HG03521 (cell line): ENCODE measurements around the gene A3GALT2.
"Not testable (repeated sequence)": the region's sequence is repeated elsewhere in the genome, so short reads cannot be mapped to it uniquely, and the experiment has no call there.

ENCODE experiments used
- ATAC-seq: cut with Tn5 transposase; IDR thresholded peaks from one replicate; pipeline ENCODE4 v1.9.1; 2021; ENCODE audit warnings: mild to moderate bottlenecking, moderate library complexity; ENCODE audit not compliant: unreplicated experiment

A3GALT2 gene

GRCh38 chr1:33295450-33296081 lies 25.3 kb downstream of the A3GALT2 start:
- ATAC-seq: no peak

DNA sequence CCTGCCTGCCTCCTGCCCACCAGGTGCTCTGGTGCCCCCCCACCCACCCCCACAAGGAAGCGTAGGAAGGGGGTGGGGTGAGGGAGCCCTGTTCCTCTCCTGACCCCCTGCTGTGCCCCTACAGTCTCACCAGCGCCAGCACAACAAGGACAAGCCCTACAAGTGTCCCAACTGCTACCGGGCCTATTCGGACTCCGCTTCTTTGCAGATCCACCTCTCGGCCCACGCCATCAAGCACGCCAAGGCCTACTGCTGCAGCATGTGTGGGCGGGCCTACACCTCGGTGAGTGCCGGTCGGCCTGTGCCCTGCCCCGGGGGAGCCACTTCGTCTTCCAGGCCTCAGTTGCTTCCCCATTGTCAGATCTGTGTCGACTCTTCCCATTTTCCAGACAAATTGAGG lies 25.9 kb downstream of the A3GALT2 start:
- ATAC-seq: no peak

GRCh38 chr1:33294071-33295010 lies 26.6 kb downstream of the A3GALT2 start:
- ATAC-seq: no peak

GRCh38 chr1:33292726-33293340 lies 28.1 kb downstream of the A3GALT2 start:
- ATAC-seq: no peak

- not testable (repeated sequence) for ATAC-seq
Observed at GRCh38 chr1:33290615-33291014, 30.3 kb downstream of the A3GALT2 start.

GRCh38 chr1:33289858-33290154 lies 31.1 kb downstream of the A3GALT2 start:
- ATAC-seq: no peak

DNA sequence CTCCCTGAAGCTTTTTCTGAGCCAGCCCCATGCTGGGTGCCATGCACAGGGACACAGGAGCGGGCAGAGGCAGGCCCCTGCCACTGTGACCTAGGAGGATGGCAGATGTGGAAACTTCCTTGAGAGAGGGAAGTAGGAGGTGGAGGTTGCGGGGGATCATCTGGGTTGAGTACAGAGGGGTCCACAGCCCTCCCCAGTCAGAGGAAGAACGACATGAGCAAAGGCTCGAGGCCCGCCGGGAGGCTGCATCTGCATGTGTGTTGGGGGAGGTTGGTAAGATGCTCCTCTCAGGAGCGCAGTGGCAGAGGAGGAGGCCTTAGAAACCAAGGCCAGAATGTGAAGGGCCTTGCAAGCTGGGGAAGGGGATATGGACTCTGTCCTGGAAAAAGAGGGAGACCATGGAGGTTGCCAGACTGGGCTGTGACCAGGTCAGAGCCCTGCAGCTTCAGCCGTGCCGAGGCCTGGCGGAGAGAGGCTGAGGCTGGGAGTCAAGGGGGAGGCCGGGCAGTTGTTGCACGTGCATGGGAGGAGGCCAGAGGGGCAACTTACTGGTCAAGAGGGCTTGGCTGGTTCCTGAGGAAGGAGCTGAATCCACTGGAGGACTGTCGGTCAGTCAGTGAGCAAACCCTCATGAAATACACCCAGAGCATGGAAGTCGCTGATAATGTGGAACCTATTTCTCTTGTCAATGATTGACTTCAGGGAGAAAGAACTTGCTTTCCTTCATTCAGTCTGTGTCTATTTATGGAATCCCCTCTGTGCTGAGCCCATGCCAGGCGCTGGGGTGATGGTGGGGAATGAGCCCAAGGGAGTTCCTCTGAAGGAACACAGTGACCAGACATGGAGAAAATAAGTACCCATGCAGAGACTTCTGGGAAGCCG lies 31.7 kb downstream of the A3GALT2 start:
- ATAC-seq: no peak

GRCh38 chr1:33287317-33287716 lies 33.6 kb downstream of the A3GALT2 start:
- ATAC-seq: no peak

DNA sequence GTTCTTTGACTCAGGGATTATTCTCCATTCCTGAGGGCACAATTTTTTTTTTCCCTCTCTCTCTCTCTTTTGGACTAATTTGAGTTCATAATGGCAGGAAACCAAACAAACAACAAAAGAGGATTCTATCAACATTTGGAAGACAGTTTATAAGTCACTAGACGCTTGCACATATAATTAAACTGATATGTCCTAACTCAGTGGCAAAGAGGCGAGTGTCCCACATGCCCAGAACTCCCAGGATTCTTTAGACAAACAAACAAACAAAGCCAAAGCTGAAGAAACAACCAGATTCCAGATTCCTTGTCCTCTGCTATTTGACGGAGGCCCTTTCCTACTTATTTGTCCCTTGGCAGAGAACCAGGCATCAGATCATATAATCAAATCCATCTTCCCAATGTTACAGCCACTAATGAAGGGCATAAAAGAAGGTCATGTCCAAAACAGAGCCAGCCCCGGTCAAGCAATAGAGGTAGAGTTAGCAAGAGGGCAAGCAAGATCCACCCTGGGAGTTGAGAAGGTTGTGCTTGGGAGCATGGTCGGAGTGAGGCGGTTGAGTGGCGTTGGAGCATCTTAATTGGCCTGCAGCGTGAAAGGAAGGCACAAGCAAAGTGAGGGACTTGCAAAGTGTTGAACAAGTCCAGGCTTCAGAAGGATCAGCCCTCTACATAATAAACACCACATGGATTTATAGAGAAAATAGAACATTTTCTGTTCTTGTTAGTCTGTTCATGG lies 34.3 kb downstream of the A3GALT2 start:
- ATAC-seq: no peak

- no peak for ATAC-seq
Observed at GRCh38 chr1:33284049-33284448, 36.8 kb downstream of the A3GALT2 start.

GRCh38 chr1:33282791-33283190 lies 38.1 kb downstream of the A3GALT2 start:
- no peak for ATAC-seq

DNA sequence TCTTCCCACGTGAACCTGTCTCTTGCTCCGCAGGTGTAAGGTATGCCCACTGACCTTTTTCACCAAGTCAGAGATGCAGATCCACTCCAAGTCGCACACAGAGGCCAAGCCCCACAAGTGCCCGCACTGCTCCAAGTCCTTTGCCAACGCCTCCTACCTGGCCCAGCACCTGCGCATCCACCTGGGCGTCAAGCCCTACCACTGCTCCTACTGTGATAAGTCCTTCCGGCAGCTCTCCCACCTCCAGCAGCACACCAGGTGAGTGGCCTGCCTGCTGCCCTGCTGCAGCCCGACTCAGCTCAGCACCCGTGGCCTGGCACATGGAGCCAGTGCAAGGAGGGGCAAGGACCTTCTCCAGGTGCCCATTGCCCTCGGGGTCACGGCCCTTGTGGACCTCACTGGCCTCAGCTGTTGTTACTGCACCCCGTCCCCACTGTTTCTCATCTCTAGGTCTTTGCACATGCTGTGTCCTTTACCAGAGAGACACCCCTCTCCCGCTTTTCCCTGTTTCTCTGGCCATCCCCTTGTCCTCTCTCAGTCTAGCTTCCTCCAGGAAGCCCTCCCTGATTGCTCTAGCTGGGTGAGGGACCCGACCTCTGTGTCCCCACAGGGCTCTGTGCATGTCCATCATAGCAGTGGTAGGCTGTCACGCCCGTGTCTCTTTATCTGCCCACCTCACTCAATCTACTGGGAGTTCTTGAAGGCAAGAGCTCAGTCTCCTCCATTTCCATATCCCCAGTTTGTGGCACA lies 39.2 kb downstream of the A3GALT2 start:
- ATAC-seq: no peak

GRCh38 chr1:33280091-33280661 lies 40.7 kb downstream of the A3GALT2 start:
- ATAC-seq: no peak

DNA sequence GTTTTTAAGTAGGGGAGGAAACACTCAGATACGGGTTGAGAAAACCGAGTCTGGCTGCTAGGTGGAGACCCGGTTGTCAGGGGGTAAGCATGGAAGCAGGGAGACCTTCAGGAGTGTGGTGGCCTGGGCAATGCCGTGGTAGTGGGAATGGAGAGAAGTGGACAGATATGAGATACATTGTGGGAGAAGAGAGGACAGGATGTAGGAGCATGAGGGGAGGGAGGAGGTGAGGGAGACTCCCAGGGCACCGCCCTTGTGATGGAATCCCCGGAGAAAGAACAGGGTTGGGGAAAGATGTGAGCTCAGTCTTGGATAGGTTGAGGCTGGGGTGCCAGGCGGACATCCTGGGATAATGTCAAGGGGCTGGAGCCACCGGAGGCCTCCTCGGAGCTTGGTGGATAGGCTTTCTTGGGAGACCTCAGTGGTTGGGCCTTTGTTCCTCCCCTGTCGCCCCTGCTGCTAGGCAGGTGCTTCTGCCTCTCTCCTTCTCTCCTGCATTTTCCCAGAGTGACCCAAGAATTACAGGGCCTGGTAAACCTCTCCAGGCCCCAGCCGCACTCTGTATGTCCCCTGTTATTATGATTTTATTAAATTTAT lies 43.3 kb downstream of the A3GALT2 start:
- ATAC-seq: no peak

GRCh38 chr1:33276573-33277298 lies 44.2 kb downstream of the A3GALT2 start:
- no peak for ATAC-seq

- no peak for ATAC-seq
Observed at GRCh38 chr1:33275706-33276572, 45.0 kb downstream of the A3GALT2 start.

DNA sequence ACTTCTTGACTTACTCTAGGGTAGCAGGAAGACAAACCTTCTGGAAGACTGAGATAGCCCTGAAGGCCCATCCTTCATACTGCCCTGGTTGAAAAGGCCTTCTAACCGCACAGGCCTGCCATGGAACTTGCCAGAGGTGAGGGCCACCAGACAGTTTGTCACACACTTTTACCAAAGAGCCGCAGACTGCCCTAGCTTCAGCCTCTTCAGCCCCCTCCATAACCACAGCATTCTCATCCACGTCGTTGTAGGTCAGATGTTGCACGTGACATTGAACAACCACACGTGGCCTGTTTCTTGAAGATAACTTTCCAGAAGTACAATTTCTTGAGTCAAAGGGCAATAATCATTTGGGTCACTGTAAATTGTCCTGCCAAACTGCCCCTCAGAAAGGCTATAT lies 45.7 kb downstream of the A3GALT2 start:
- no peak for ATAC-seq
